ENCODE results near the gene FUBP3. TPM values are rescaled to one million over a fixed set of nuclear protein-coding genes. Genes with fewer than 3 reads are reported as not detected.
A peak's percentile ranks its signal among the peaks of the same experiment; 100 is the strongest.

FUBP3 gene
- polyA plus RNA-seq, 6 donors from 2014 or later, result 22.5 to 37.4 (median 25.7) TPM

GRCh38 chr9:130666393-130667119 lies 87.2 kb downstream of the FUBP3 start:
- Mint-ChIP-seq H3K27me3 (peaks cover 43 to 77% (median 66%) of the 10 kb centered on the region in 3 donors), H3K36me3 (peaks cover 0 to 6% of the 10 kb centered on the region in 2 donors), H3K27ac (no peak overlapping the region), H3K9me3 (no peaks in the 10 kb centered on the region), H3K4me3 (peak overlapping the region in 3 of 8 donors; percentile 3 to 63 (median 6)), H3K4me1 (peaks cover 20 to 40% (median 35%) of the 10 kb centered on the region in 3 donors)
- no peak for DNase-seq
- ATAC-seq (ENCODE audit: low read depth in 2 of 2), result no peak

GRCh38 chr9:130667120-130667435 lies 87.7 kb downstream of the FUBP3 start:
- ATAC-seq (ENCODE audit: low read depth in 2 of 2), result no peak
- H3K9me3 Mint-ChIP-seq, result no peaks in the 10 kb centered on the region
- H3K27me3 Mint-ChIP-seq, result peaks cover 42 to 72% (median 61%) of the 10 kb centered on the region in 3 donors
- H3K4me3 Mint-ChIP-seq, result no peak overlapping the region
- peaks cover 20 to 35% (median 30%) of the 10 kb centered on the region in 3 donors for H3K4me1 Mint-ChIP-seq
- no peak for DNase-seq
- peaks cover 0 to 6% of the 10 kb centered on the region in 2 donors for H3K36me3 Mint-ChIP-seq
- no peak overlapping the region for H3K27ac Mint-ChIP-seq

GRCh38 chr9:130668196-130668595 lies 88.8 kb downstream of the FUBP3 start:
- Mint-ChIP-seq H3K36me3 (peaks cover 0 to 6% of the 10 kb centered on the region in 2 donors), H3K9me3 (no peaks in the 10 kb centered on the region), H3K4me3 (peak overlapping the region in 1 of 8 donors; percentile 29), H3K27me3 (peaks cover 36 to 71% (median 60%) of the 10 kb centered on the region in 3 donors), H3K4me1 (peaks cover 14 to 25% (median 20%) of the 10 kb centered on the region in 3 donors), H3K27ac (no peak overlapping the region)
- ATAC-seq (ENCODE audit: low read depth in 2 of 2), result no peak
- no peak for DNase-seq

GRCh38 chr9:130668659-130669058 lies 89.3 kb downstream of the FUBP3 start:
- DNase-seq, result no peak
- ATAC-seq (ENCODE audit: low read depth in 2 of 2), result no peak
- peaks cover 14 to 21% (median 18%) of the 10 kb centered on the region in 3 donors for H3K4me1 Mint-ChIP-seq
- H3K9me3 Mint-ChIP-seq, result no peaks in the 10 kb centered on the region
- peak overlapping the region in 1 of 8 donors; percentile 29 for H3K4me3 Mint-ChIP-seq
- peaks cover 0 to 6% of the 10 kb centered on the region in 2 donors for H3K36me3 Mint-ChIP-seq
- no peak overlapping the region for H3K27ac Mint-ChIP-seq
- H3K27me3 Mint-ChIP-seq, result peaks cover 36 to 71% (median 56%) of the 10 kb centered on the region in 3 donors

- Mint-ChIP-seq H3K4me1 (peaks cover 6 to 14% (median 9%) of the 10 kb centered on the region in 3 donors), H3K27me3 (peaks cover 36 to 61% (median 47%) of the 10 kb centered on the region in 3 donors)
Observed at GRCh38 chr9:130669965-130670364, 90.6 kb downstream of the FUBP3 start.

GRCh38 chr9:130670644-130671043 lies 91.3 kb downstream of the FUBP3 start:
- Mint-ChIP-seq H3K27me3 (peaks cover 30 to 54% (median 41%) of the 10 kb centered on the region in 3 donors), H3K4me1 (peaks cover 0 to 7% (median 5%) of the 10 kb centered on the region in 3 donors), H3K4me3 (peak overlapping the region in 1 of 8 donors; percentile 38), H3K9me3 (no peaks in the 10 kb centered on the region), H3K36me3 (peaks cover 0 to 6% of the 10 kb centered on the region in 2 donors), H3K27ac (no peak overlapping the region)
- no peak for ATAC-seq (ENCODE audit: low read depth in 2 of 2)
- no peak for DNase-seq

More at GRCh38 chr9:130669965-130670364, 90.6 kb downstream of the FUBP3 start:
- DNase-seq, result no peak
- Mint-ChIP-seq H3K27ac (no peak overlapping the region), H3K4me3 (no peak overlapping the region), H3K36me3 (peaks cover 0 to 6% of the 10 kb centered on the region in 2 donors), H3K9me3 (no peaks in the 10 kb centered on the region)
- no peak for ATAC-seq (ENCODE audit: low read depth in 2 of 2)

- DNase-seq (no peak), ATAC-seq (ENCODE audit: low read depth in 2 of 2) (no peak)
- Mint-ChIP-seq H3K4me3 (no peak overlapping the region), H3K9me3 (no peaks in the 10 kb centered on the region), H3K4me1 (no peaks in the 10 kb centered on the region), H3K27ac (no peak overlapping the region), H3K27me3 (peaks cover 25 to 46% (median 32%) of the 10 kb centered on the region in 3 donors), H3K36me3 (peaks cover 0 to 6% of the 10 kb centered on the region in 2 donors)
Observed at GRCh38 chr9:130672466-130672865, 93.1 kb downstream of the FUBP3 start.

GRCh38 chr9:130672933-130673615 lies 93.7 kb downstream of the FUBP3 start:
- Mint-ChIP-seq H3K4me3 (no peak overlapping the region), H3K9me3 (no peaks in the 10 kb centered on the region), H3K4me1 (no peaks in the 10 kb centered on the region), H3K27ac (peak overlapping the region in 1 of 6 donors; percentile 76), H3K36me3 (peaks cover 0 to 4% of the 10 kb centered on the region in 2 donors), H3K27me3 (peaks cover 22 to 46% (median 27%) of the 10 kb centered on the region in 3 donors)
- ATAC-seq (ENCODE audit: low read depth in 2 of 2), result no peak
- DNase-seq, result no peak

GRCh38 chr9:130675396-130675795 lies 96.0 kb downstream of the FUBP3 start:
- H3K4me1 Mint-ChIP-seq, result no peaks in the 10 kb centered on the region
- no peaks in the 10 kb centered on the region for H3K36me3 Mint-ChIP-seq
- no peaks in the 10 kb centered on the region for H3K9me3 Mint-ChIP-seq
- no peak for DNase-seq
- H3K4me3 Mint-ChIP-seq, result no peak overlapping the region
- no peak for ATAC-seq (ENCODE audit: low read depth in 2 of 2)
- no peak overlapping the region for H3K27ac Mint-ChIP-seq
- peaks cover 14 to 57% (median 27%) of the 10 kb centered on the region in 3 donors for H3K27me3 Mint-ChIP-seq

- no peak overlapping the region for H3K27ac Mint-ChIP-seq
- no peaks in the 10 kb centered on the region for H3K9me3 Mint-ChIP-seq
- H3K27me3 Mint-ChIP-seq, result peaks cover 7 to 61% (median 22%) of the 10 kb centered on the region in 3 donors
- no peaks in the 10 kb centered on the region for H3K36me3 Mint-ChIP-seq
- ATAC-seq (ENCODE audit: low read depth in 2 of 2) (no peak), DNase-seq (no peak)
- H3K4me3 Mint-ChIP-seq, result peak overlapping the region in 1 of 8 donors; percentile 7
- H3K4me1 Mint-ChIP-seq, result peaks cover under 1 to 4% (median 3%) of the 10 kb centered on the region in 3 donors
Observed at GRCh38 chr9:130677252-130677651, 97.9 kb downstream of the FUBP3 start.

- no peak for DNase-seq
- peak; percentile 46 to 53 for ATAC-seq (ENCODE audit: low read depth in 2 of 2)
- Mint-ChIP-seq H3K36me3 (no peaks in the 10 kb centered on the region), H3K4me1 (peaks cover 4 to 9% (median 7%) of the 10 kb centered on the region in 3 donors), H3K27me3 (peaks cover 16 to 68% (median 19%) of the 10 kb centered on the region in 3 donors), H3K9me3 (peaks cover 0 to 6% (median 0%) of the 10 kb centered on the region in 7 donors), H3K4me3 (peak overlapping the region; percentile 62 to 98 (median 74)), H3K27ac (no peak overlapping the region)
Observed at GRCh38 chr9:130680836-130681768, 101.7 kb downstream of the FUBP3 start.

GRCh38 chr9:130681769-130682420 lies 102.5 kb downstream of the FUBP3 start:
- peaks cover 0 to 6% (median 0%) of the 10 kb centered on the region in 7 donors for H3K9me3 Mint-ChIP-seq
- H3K27ac Mint-ChIP-seq, result peak overlapping the region in 2 of 6 donors; percentile 80 to 82
- no peaks in the 10 kb centered on the region for H3K36me3 Mint-ChIP-seq
- H3K4me3 Mint-ChIP-seq, result peak overlapping the region; percentile 91 to 99 (median 96)
- peak; percentile 35 to 36 for ATAC-seq (ENCODE audit: low read depth in 2 of 2)
- H3K4me1 Mint-ChIP-seq, result peaks cover 4 to 9% (median 7%) of the 10 kb centered on the region in 3 donors
- DNase-seq, result no peak
- peaks cover 16 to 63% (median 19%) of the 10 kb centered on the region in 3 donors for H3K27me3 Mint-ChIP-seq
